ENCODE results near the gene CCN5. TPM values are rescaled to one million over a fixed set of nuclear protein-coding genes. Genes with fewer than 3 reads are reported as not detected.

The CCN5 gene
- total RNA-seq, 1 donor from 2014 or later, result not detected

DNA sequence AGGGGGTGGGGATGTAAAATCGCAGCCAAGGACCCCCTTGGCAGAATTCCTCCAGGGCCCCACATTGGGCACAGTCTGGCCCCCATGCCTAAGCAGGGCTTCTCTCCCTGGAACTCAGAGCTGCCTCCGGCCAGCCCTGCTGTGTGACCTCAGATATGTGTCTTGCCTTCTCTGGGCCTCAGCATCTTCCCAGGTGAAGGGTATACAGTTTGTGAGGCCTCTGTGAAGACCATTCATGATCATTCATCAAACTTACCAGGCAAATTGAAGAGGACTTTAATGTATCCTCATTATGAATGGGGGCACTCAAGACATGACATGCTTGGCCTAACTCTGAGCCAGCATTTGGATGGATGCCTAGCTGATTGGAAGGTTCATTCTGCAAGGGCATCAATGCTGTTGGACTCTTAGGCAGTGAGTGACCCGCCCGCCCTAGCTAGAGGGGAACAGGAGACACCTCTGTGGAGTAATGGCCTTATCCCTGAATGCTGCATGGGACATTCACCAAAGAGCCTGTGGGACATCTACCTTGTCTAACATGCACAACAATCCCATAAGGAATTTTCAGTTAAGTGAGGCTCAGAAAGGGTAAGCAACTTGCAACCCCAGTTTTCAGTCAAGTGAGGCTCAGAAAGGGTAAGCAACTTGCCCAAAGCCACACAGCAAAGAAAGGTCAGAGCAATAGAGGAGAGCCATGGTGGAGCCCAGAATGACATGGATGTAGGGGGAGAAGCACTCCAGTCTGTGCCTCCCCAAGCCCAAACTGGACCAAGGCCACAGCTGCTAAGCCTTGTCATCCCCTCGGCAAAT, 535 bp downstream of the CCN5 start:
- no peak for DNase-seq (ENCODE audit: low read depth in 2 of 2)

DNA sequence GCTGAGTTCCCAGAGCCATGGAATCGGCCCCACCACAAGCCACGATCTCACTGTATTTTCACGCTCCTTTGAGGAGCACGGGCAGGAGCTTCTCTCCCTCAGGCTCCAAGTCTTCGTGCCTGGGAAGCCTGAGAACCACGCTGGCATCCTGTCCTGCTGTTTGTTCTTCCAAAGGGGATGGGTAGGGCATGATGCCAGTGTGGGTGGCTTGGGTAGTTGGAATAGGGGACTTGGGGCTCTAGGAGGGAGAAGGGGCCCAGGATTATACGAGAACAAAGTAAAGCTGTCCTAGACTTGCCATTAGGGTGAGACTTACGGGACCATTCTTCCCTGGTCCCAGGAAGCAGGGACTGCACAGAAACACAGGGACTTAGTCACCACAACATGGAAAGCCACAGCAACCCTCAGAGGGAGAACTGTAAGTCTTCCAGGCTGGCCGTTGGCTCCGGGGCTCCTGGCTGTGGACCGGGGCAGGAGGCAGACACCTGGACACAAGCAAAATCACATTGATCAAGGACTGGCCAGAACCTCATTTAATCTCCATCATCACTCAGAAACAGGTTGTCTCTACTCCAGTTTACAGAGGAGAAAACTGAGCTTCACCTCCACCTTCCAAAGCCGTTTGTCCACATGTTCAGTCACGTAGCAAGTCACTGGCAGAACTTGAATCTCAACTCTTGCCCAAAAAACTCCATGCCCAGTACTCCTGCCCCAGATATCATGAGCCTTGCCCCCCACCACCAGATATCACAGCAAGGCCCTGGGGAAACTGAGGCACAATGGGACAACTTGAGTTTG, 1.3 kb downstream of the CCN5 start:
- DNase-seq (ENCODE audit: low read depth in 2 of 2), result no peak

DNA sequence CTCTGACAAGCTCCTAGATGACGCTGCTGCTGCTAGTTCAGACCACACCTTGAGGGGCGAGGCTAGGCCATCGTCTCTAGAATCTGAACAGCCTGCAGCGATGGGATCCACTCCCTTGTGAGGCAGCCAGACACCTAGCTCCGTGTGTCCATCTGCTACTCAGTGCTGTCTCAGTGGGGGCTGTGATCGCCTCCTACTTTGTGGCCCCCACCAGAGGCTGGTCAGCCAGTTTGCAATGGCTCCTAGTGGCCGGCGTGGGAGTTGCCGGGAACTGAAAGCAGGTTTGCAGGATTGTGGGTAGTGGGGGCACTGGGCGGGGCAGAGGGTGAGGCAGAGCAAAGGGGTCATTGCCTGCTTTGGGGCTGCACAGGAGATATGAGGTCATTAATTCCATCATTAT, 2.8 kb downstream of the CCN5 start:
- no peak for DNase-seq (ENCODE audit: low read depth in 2 of 2)

DNA sequence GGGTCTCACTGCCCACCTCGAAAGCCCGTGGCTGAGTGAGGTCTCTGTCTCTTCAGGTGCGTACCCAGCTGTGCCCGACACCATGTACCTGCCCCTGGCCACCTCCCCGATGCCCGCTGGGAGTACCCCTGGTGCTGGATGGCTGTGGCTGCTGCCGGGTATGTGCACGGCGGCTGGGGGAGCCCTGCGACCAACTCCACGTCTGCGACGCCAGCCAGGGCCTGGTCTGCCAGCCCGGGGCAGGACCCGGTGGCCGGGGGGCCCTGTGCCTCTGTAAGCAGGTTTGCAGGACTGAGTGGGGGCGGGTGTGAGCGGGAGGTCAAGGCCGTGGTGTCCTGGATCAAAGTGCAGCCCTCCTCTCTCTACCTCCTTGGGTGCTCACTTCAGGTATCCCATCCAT, 4.7 kb downstream of the CCN5 start:
- no peak for DNase-seq (ENCODE audit: low read depth in 2 of 2)

DNA sequence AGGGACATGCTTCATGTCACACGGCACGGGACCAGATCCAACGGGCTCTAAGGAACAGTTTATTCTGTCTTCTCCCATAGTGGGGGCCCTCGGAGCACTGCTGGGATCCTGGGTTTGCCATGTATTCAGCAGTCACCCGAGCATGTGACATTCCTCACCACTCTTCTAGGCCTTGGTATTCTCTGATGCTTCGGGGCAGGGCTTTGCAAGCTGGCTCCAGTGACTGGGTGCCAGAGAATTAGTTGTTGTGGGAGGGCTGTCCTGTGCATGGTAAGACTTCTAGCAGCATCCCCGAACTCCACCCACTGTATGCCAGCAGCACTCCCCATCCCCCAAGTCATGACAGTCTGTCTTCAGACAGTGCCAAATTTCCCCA, 5.4 kb downstream of the CCN5 start:
- DNase-seq (ENCODE audit: low read depth in 2 of 2), result peak in 1 of 2 donors; percentile 39

DNA sequence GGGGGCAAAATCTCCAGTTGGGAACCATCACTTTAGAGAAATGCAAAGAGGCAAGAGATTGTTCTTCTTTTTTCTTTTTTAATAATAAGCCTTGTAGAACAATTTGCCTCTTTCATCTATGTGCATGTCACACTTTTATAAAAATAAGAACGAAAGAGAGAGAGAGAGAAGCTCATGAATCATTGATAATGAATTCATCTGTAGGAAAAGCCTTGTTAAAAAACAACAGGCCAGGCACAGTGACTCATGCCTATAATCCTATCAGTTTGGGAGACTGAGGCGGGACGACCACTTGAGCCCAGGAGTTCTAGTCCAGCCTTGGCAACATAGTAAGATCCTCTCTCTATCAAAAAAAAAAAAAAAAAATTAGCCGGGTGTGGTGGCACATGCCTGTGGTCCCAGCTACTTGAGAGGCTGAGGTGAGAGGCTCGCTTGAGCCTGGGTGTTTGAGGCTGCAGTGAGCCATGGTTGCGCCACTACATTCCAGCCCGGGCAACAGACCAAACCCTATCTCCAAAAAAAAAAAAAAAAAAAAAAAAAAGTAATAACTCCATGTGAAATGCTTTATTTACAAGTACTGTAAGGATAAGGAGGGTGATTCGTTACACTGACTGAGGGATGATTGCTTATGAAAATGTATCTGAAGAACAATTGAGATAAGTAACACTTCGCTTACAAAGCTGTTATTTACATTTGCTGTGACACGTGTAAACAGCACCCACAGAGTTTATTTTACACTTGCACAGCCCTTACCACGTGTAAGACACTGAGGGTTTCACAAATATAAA, 6.0 kb downstream of the CCN5 start:
- peak in 1 of 2 donors; percentile 68 for DNase-seq (ENCODE audit: low read depth in 2 of 2)

DNA sequence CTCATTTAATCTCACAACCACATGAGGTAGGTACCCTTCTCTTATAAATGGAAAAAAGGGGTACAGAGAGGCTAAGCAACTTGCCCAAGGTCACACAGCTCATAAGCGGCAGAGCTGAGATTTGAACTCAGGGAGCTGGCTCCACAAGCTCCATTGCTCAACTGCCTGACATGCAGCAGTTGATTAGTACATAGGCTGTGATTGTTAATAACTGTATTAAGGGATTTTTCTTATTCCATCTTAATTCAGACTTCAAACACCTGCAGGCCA, 6.6 kb downstream of the CCN5 start:
- DNase-seq (ENCODE audit: low read depth in 2 of 2), result no peak

DNA sequence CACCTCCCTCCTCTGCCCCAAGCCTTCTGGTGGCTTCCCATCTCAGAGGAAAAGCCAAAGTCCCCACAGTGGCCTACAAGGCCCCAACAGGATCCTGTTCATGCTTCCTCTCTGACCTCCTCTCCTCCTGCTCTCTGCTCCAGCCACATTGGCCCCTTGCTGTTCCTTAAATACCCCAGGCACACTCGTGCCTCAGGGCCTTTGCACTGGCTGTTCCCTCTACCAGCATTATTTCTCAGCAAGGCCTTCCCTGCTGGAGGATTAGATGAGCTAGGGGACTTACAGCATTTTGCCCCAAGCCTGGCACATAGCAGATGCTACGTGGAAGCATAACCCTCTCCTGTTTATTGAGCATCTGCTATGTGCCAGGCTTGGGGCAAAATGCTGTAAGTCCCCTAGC, 7.8 kb downstream of the CCN5 start:
- DNase-seq (ENCODE audit: low read depth in 2 of 2), result no peak

DNA sequence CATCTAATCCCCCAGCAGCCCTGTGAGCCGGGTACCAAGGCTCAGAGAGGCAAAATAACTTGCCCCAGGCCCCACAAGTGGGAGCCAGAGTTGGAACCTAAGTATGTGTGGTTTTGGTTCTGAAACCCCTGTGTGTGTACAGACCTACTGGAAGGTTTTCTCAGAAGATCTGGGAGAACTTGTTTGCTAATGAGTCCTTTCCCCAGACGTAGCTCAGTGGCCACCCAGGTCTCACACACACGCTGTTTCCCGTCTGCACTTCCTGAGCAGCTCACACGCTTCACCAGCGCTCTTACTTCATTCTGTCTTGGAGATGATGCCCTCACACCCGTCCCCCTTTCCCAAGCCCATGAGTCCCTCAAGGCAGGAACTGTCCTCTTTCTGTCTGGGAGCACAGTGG, 8.2 kb downstream of the CCN5 start:
- DNase-seq (ENCODE audit: low read depth in 2 of 2), result peak in 1 of 2 donors; percentile 58

DNA sequence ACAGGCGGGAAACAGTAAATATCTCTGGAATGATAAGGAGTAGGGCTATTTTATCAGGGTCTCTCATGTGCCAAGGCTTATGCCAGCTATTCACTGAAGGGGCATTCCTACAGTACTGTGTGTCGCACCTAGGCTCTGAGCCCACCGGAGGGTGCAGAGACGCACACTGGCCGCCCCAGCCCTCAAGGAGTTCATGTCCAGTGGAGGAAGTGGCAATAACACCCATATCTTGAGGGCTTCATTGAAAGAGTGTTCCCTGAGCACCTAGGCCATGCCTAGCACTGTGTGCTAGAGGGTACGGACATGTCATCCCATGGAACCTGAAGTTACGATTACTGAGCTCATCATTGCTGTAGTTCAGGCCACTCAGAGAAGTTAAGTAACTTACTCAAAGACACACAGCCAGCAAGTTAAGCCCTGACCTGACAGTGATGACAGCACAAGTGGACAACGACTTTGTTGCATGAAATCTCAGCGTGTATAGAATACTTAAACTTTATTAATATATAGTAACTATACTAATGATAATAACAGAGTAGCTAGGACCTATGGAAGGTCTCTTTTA, 8.7 kb downstream of the CCN5 start:
- DNase-seq (ENCODE audit: low read depth in 2 of 2), result no peak

DNA sequence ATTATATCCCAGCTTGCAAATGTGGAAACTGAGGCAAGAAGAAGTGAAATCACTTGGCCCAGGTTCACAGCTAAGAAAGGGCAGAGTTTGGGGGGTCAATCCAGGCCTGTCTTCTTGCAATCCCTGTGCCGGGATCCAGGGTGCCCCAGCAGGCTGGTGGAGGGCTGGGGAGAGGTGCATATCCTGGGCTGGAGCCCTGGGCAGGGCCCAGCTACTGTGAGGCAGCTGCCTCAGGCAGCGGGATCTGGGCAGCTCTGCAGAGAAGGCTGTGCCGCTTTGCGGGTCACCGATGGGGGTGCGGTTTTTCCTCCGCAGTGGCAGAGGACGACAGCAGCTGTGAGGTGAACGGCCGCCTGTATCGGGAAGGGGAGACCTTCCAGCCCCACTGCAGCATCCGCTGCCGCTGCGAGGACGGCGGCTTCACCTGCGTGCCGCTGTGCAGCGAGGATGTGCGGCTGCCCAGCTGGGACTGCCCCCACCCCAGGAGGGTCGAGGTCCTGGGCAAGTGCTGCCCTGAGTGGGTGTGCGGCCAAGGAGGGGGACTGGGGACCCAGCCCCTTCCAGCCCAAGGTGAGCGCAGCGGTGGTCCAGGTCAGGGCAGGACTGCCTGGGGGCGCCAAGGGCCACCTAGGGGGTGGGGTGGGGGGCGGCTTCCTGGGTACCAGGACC, 9.4 kb downstream of the CCN5 start:
- no peak for DNase-seq (ENCODE audit: low read depth in 2 of 2)

DNA sequence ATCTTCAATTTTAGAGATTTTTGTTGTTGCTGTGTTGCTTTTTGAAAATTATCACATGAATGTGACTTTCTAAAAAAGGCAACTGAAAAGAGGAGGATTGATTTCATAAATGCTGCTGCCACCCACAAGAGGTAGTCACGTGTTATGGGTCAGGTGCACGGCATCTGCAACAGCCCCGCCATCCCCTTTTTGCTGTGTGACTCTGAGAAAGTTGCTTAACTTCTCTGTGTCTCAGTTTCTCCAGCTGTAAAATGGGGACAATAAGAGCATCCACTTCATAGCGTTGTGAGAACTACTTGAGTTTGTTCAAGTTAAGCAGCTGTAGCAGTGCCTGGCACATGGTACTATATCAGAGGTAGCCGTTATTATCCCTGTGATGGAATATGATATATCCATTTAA, 10.7 kb downstream of the CCN5 start:
- DNase-seq (ENCODE audit: low read depth in 2 of 2), result no peak

DNA sequence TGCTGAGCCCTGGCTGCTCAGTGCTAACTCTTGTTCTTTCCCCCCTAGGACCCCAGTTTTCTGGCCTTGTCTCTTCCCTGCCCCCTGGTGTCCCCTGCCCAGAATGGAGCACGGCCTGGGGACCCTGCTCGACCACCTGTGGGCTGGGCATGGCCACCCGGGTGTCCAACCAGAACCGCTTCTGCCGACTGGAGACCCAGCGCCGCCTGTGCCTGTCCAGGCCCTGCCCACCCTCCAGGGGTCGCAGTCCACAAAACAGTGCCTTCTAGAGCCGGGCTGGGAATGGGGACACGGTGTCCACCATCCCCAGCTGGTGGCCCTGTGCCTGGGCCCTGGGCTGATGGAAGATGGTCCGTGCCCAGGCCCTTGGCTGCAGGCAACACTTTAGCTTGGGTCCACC, 11.9 kb downstream of the CCN5 start:
- no peak for DNase-seq (ENCODE audit: low read depth in 2 of 2)

DNA sequence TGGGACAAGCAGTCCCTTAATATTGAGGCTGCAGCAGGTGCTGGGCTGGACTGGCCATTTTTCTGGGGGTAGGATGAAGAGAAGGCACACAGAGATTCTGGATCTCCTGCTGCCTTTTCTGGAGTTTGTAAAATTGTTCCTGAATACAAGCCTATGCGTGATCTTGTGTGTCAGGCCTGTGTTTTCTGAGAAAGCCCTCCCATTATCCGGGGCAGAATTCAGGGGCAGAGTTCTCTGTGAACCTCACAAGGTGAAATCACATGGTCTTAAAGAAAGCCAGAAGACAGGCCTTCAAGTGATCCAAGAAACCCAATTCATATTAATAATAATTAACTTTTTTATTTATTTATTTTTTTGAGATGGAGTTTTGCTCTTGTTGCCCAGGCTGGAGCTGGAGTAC, 12.5 kb downstream of the CCN5 start:
- no peak for DNase-seq (ENCODE audit: low read depth in 2 of 2)

DNA sequence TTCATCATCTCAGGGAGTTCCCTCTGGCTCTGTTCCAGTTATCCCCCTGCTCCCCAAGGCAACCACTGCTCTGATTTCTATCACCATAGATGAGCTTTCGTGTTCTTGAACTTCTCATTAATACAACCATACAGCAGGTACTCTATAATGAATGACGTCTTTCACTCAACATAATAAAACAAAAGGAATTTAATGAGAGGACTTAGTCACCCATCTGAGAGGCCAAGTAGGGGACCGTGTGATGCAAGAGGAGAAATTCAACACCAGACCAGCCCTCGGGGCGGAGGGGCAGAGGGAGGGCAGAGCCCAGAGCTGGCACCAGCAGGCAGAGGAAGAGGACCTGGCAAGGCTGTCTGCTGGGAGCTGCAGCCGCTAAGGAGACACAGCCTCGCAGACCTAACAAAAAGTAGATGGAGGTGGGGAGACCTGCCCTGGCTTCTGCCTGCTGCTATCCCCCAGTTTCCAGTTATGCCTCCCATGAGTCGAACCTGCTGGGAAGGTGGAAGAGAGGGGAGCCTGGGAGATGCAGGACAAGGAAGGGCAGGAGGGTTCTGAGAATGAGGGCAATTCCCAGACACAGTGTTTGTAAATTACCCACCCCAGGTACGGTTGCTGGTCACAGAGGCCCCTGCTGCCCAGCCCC, 13.8 kb downstream of the CCN5 start:
- DNase-seq (ENCODE audit: low read depth in 2 of 2), result peak in 1 of 2 donors; percentile 79

DNA sequence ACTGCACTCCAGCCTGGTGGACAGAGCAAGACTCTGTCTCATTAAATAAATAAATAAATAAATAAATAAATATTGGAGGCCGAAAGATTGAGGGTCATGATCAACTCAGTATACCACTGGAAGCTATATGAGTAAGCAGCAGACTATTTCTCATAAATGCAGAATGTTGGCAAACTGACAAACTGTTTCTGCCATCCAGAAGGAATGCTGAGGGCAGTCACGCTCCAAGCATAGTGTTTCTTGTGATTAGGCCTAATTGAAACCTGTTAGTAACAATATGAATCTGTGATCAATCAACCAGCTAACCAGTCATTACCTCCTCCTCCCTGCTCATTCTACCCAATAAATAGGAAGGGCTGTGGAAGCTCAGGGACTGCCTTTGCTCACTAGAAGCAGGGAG, 15.3 kb downstream of the CCN5 start:
- DNase-seq (ENCODE audit: low read depth in 2 of 2), result peak in 1 of 2 donors; percentile 85

DNA sequence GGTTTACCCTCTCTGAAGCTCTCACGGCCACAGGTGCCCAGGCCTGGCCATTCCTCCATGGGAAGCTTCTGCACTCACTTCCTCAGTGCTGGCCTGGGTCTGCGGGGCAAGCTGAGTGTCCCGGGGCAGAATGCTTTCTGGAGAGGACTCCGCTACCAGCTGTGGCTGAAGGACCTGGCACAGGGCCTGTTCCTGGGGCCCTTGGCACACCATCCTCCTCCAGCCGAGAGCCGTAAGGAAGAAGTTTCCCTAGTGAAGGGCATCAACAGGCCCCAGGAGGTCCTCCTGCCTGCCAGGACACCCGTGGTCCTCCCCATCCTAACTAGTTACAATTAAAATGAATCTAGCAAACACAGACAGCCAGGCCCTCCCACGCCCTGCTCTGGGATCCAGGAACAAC, 16.5 kb downstream of the CCN5 start:
- DNase-seq (ENCODE audit: low read depth in 2 of 2), result peak in 1 of 2 donors; percentile 36

DNA sequence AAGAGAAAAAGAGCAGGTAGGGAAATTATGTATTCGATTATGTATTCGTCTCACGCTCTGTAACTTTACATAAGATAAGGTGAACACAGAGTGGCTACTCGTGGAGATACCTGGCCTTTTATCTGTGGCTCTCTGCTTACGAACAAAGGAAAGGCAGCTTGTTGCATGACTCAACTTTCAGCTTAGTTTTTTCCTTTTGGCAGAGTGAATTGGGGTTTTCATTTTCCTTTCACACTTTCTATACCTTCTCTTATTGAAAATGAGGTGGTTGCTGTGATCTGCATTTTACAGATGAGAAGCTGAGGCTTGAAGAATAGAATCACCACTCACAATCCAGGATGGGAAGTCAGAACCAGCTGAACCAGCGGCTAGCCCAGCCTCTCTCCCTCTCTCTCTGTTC, 17.2 kb downstream of the CCN5 start:
- DNase-seq (ENCODE audit: low read depth in 2 of 2), result peak in 1 of 2 donors; percentile 28

DNA sequence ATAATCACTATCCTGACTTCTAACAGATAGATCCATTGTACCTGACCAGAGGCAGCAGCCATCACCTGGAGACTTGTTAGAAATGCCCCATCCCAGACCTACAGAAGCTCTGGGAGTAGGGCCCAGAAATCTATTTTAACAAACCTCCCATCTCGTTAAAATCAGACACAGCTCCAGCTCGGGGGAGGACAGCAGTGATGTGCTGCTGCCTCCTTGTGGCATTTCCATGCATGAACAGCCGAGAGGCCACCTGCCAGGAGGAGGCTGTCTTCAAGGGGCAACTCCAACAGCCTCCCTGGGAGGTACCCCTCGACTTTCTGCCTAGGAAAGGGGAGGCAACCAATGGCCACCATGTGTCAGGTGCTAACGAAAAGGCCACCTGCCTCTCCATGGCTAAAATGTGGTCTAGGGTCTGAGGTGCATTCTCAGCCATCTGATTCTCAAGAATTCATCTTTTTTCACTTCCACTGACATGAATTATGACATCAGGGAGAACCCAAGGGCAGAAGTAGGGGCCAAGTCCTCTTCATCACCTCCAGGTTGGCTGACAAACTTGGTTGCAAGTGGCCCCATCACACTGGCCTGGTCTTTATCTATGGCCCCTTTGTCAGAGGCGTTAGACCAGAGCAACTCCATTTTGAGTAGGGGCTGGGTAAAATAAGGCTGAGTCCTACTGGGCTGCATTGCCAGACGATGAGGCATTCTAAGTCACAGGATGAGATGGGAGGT, 18.3 kb downstream of the CCN5 start:
- DNase-seq (ENCODE audit: low read depth in 2 of 2), result peak; percentile 34 to 73

DNA sequence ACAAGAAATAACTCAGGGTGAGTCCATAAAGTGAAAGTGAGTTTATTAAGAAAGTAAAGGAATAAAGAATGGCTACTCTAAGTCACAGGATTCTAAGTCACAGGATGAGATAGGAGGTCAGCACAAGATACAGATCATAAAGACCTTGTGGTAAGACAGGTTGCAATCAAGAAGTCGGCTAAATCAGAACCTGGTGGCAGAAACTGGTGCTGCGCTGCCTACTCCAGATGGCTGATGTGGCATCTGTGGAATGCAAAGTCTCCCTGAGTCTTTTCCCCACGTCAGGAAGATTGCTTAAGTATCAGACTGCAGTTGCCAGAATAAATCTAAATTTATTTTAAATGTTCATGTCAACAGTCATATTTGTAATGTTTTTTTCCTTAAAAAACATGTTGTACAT, 19.8 kb downstream of the CCN5 start:
- no peak for DNase-seq (ENCODE audit: low read depth in 2 of 2)
